ENCODE results near the gene HDHD5.
"Not testable (repeated sequence)": the region's sequence is repeated elsewhere in the genome, so short reads cannot be mapped to it uniquely, and the experiment has no call there.

The HDHD5 gene

DNA sequence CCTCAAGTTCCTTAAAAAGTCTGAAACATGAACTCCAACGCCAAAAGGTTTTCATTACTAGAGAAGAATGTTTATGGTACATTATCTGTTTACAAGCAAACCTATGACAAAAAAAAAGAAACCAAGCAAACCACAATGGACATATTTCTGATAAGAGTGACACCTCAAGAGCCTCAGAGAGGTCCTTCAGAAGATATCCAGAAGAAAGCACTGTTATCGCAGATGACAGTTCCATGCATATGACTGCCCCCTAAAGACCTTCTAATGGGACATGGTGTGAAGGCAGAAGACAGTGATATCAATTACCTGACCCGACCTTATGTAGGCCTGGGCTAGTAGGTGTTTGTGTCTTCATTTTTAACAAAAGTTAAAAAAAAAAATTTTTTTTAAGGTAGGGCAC is 3.1 kb downstream of the HDHD5 start:
- no peak for DNase-seq (ENCODE audit: low read depth in 2 of 2)

DNA sequence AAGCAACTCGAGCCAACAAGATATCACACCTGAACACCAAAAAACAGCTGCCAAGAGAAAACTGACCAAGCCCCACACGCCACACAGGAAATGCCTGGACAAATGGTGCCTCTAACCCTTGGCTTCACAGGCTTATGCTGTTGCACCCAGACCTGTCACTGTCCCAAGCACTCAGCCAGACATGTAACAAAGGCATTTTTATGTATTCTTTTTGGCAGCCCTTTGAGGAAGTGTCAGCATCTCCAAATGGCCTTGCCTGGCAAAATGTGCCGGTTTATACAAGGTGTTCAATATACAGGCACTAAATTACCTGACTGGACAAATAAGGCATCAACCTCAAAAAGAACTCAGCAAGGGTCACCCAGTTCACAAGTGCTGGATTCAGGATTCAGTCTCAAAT is 6.1 kb downstream of the HDHD5 start:
- DNase-seq (ENCODE audit: low read depth in 2 of 2) = no peak

DNA sequence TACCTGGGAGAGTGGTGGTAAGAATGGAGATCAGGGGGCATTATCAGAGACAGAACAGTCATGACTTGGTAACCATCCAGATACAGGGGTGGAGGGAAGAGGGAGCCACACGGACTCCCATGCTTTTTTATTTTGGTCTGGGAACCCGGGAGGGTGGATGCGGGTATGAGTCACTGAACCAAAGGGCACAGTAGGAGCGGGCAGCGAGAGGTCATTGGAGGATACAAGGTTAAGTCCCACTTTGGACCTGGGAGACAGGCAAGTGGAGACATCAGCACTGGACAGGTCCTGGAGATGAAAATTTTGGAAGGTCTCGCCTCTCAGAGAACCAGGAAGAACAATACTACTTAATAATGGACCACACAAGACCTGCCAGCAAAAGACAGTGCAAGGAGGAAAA is 6.7 kb downstream of the HDHD5 start:
- no peak for DNase-seq (ENCODE audit: low read depth in 2 of 2)

DNA sequence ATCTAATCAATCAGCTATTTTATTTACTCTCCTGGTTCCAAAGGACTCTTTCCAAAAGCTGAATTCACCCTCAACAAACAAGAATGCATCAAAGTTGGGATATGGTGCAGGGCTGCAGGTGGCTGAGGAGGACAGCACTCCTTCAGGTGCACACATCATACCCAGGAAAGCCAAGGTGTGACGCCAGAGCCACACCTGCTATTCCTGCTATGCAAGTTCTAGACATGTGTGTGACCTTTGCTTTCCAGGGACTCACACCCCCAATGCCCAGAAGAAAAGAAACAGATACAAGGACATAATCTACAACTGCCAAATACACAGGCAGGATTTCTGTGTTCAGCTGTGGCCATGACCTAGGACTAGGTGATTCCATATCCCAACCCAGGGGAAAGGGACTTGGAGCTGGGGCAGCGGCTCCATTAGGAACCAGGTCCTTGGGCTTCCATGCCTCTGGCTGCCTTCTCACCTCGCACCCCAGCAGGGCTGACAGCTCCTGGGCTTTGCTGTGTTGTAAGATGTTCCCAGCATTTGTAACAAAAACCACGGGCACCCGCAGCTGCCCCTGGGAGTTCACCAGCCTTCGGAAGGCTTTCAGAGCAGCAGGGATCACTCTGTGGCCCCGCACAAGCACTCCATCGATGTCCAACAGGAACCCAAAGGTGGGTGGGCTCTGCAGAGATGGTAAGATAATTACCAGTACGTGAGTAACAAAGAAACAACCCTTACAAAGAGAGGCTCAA is 9.8 kb downstream of the HDHD5 start:
- DNase-seq (ENCODE audit: low read depth in 2 of 2) = no peak

DNA sequence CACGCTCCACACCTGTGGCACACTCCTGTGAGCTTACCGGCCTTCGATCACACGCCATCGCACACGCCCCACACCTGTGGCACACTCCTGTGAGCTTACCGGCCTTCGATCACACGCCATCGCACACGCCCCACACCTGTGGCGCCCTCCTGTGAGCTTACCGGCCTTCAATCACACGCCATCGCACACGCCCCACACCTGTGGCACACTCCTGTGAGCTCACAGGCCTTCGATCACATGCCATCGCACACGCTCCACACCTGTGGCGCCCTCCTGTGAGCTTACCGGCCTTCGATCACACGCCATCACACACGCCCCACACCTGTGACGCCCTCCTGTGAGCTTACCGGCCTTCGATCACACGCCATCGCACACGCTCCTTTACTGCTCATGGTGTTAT is 11.6 kb downstream of the HDHD5 start:
- DNase-seq (ENCODE audit: low read depth in 2 of 2) = not testable (repeated sequence)

DNA sequence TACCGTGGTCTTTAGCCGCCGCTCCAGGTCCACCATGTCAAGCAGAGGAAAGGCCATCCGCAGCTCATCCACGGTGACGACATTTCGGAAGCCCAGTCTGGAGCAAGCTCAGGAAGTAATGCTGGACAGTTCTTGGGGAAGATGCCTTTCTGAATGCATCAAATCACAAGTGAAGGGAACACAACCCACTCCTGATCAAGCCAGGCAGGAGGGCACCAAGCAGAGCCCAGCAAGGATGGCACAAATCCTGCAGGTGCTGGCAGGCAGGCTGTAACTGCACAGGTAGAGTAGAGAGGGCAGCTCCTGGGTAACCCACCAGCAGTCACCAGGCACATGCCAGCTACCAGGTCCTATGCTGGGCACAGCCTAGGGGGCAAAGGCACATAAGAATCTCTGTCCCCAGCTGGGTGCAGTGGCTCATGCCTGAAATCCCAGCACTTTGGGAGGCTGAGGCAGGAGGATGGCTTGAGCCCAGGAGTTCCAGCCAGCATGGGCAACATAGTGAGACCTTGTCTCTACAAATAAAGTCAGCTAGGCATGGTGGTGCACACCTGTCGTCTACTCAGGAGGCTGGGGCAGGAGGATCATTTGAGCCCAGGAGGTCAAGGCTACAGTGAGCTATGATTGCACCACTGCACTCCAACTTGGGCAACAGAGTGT is 13.9 kb downstream of the HDHD5 start:
- no peak for DNase-seq (ENCODE audit: low read depth in 2 of 2)

DNA sequence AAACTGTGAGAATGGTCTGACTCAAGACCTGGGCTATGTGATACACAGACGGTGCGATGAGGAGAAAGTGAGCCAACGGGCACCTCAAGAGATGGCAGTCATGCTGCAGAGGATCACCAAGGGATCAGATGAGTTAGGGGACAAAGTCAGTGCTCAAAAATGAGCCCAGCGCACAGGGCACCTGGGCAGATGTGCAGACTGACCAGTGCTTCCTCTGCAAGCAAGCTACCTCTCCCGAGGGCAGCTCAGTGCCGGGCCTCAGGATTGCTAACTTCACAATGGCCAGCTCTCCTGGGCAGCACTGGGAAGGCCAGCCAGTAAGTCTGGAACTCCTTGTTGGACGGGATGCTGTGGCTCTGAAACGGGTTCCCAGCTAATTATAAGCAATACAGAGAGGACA is 15.3 kb downstream of the HDHD5 start:
- DNase-seq (ENCODE audit: low read depth in 2 of 2) = no peak

DNA sequence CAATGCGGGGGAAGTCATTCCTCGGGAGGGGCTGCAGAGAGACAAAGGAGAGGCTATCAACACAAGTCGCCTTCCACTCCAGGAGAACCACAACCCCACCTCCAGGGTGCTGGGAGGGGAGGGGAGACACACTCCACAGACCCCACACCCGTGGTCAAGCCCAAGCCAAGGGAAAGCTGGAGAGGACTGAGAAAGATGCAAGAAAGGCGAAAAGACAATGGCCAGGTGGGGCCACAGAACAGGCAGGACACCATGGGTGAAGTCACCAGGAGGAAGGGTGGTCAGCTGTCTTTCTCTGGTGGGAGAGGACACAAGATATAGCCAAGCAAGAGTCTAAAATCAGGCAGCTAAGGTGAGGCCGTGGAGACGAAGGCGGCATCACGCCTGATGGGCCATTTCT is 16.0 kb downstream of the HDHD5 start:
- DNase-seq (ENCODE audit: low read depth in 2 of 2) = no peak

DNA sequence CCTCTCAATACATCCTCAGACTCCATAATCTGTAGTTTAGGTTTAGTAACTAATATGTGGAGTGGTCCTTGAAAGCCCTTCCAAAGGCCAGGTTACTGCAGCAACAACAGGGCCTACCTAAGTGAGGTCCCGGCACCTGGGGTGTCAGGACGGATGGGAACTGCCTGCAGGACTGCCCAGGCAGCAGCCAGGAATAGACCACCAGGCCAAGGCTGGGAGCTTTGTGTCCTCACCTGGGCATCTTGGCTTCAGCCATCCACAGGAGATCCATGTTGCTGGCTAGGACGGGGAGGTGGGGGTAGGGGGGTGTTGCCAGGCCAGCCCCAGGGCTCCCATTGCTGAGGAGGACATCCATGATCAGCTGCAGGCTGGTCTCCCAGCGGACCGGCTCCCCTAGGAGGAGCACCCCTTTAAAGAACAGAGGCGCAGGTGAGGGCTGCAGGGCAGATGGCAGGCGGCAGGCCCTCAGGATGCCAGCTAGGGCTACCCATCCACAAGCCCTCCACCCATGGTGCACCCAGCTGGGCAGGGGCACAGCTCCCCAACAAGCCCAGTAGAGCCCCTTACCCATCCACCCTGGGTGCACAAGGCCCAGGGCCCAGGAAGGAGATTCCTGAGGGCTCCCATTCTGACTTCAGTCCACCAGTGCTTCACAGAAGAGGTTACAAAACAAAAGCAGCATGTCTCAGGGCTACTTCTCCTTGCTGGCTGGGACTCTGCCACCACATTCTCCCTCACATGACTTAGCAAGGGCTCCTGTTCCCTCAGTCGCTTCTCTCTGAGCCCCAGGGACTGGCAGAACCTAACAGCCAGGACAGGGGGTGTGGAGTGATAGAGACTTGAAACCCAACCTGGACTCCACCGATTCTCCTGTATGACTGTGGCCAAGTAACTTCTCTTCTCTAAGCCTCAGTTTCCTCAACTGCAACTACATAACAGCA is 18.0 kb downstream of the HDHD5 start:
- no peak for DNase-seq (ENCODE audit: low read depth in 2 of 2)

DNA sequence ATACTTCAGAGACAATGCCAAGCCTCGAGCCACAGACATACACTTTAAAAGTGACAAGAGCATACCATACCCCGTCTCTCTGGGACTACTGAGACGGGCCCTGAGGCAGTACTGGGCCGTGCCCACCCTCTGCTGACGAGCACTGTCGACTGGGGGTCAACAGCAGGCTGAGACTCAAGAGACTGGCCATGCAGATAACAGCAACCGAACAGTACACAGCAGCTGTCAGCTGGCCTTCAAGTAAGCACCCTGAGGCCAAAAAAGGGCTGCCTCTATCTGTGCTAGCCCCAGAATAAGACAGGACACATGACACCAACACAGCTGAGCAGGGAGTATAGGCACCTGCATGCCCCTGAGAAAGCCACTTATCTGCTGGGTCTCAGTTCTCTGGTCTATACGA is 19.1 kb downstream of the HDHD5 start:
- DNase-seq (ENCODE audit: low read depth in 2 of 2) = no peak

DNA sequence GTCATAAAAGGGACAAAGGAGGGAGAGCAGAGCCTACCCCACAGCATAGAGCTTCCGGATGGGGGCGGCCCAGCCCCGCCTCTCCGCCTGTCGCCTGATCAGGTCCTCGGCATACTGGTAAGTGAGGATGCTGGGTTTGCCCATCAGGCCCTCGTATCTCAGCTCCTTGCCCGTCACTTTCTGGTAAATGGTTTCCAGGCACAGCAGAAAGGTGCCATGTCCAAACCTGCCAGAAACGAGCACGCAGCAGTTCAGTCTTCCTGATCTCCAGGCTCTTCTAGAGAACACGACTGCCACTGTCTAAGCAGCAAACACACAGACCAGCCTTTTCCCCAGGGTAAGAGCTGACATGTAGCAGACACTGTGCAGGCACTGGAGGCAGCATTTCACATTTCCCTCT is 20.6 kb downstream of the HDHD5 start:
- no peak for DNase-seq (ENCODE audit: low read depth in 2 of 2)

DNA sequence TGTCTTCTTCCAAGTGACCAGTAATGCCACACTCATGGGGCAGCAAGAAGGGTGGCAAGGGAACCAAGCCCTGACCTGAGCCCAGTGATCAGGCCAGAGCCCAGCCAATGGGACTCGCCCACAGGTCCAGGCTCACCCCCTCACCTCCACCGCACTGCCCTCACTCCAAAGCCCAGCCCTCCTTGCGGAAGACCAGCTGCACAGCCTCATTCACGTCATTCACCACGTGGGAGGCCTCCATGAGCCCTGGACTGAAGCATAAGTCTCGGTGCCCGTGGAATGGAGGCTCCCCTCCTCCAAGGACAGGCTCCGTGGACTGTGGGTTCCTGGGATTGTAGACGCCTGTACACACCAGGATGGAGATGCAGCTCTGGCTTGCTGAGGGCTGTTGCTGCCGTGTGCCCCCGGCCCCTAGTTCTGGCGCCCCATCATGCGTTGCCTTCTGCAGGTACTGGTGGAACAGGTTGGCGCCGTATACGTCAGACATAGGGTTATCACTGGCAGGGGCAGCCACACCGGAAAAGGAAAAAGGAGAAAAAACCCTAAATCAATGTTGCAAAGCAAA is 21.1 kb downstream of the HDHD5 start:
- DNase-seq (ENCODE audit: low read depth in 2 of 2) = no peak

DNA sequence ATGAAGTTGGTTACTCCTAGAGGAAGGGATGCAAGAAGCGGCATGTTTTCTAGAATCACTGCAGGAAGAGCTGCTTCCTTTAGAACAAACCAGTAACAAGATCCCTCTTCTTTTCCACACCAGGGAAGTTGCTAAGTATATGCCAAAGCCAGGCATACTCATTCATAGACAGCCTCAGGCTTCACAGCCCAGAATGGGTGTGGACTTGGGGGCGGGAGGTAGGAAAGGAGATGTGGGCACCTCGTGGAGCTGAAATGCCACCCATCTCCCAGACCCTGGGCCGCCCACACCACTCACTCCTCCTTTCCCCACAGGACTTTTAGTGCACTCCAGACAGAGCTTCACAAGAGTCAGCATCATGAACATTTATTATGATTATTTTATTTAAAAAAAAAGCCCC is 21.9 kb downstream of the HDHD5 start:
- DNase-seq (ENCODE audit: low read depth in 2 of 2) = no peak

DNA sequence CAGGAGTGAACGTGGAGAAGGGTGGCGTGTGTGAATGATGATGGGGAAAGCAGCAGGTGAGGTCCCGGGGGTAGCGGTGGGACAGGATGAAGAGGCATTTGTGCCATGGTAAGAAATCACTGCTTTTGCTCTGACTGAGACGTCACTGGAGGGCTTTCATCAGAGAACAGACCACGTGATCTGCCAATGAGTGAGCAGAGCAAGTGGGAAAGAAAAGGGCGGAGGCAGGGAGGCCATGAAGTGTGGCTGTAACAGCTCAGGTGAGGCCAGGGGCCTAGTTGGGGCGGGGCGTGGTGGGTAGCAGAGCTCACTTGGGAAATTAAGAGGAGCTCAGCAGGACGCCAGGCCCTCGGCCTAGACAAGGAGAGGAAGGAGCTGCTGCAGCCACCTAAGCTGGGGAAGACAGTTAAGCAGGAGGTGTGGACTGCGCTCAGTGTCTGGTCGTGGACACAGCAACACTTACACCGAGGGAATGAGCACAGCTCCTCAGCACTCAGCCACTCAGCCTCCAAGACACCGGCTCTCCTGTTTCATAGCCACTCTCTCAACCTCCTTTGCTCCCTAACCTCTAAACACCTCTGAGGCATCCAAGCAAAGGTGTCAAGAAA is 23.8 kb downstream of the HDHD5 start:
- no peak for DNase-seq (ENCODE audit: low read depth in 2 of 2)

DNA sequence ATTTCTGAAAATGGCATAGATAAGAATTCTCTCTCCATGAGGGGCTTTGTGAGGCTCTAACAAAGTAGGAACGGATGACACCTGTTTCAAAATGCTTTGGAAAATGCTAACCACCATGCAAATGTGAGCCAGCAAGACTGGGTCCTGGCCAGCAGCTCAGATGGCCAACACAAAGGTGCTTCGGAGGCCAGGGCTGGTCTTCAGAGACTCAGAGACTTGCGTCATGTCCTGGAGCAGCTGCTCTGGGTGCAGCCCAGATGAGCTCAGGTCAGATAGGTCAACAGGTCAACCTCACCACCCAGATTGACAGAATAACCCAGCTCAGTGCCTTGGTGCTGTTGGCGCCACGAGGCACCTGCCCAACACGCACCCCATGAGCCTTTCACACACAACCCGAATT is 25.9 kb downstream of the HDHD5 start:
- no peak for DNase-seq (ENCODE audit: low read depth in 2 of 2)

DNA sequence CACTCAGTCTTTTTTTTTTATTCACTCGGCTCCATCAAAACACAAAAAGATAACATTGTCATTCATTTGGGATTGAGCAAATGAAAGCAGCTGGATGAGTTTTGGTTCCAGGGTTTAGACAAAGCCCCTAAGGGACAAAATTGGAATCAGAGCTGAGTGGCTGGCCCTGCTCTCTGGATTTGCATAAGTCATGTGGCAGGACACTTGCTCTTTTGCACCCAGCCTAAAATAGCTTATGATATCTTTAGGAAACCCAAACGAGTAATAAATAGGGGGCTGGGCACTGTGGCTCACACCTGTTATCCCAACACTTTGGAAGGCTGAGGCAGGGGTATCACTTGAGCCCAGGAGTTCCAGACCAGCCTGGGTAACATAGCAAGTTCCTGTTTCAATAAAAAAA is 27.0 kb downstream of the HDHD5 start:
- DNase-seq (ENCODE audit: low read depth in 2 of 2) = no peak

DNA sequence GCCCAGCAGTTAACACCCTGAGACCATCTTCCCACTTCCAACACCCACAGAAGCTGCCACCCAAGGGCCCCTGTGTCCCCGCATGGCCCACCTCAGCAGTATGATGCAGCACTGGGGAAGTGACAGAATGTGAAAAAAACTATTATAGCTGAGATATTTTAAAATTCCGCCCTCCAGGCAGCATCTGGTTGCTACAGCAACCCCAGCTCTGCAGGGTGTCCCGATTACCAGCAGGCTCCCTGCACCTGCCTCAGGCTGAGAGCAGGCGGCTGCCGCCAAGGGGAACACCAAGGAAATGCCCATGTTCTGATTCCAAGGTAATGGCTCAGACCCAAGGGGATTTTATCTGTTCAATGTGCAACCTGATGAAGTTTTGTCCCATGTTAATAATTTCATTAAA is 27.4 kb downstream of the HDHD5 start:
- DNase-seq (ENCODE audit: low read depth in 2 of 2) = no peak

DNA sequence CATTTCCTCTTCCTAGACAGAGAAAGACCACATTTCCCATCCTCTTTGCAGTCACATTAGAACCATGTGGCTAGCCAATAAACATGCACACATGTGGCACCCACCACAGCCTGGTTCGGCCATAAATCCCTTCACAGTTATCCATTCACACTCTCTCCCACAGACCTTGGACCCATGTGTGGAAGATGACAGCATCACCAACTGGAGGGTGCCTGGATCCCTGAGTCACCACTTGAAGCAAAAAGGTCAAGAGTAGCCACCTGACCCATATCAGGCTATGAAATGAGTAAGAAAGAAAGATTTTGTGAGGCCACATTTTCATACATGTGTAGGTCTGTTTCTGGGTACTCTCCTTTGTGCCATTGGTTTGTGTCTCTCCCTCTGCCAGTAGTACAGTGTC is 28.9 kb downstream of the HDHD5 start:
- no peak for DNase-seq (ENCODE audit: low read depth in 2 of 2)

DNA sequence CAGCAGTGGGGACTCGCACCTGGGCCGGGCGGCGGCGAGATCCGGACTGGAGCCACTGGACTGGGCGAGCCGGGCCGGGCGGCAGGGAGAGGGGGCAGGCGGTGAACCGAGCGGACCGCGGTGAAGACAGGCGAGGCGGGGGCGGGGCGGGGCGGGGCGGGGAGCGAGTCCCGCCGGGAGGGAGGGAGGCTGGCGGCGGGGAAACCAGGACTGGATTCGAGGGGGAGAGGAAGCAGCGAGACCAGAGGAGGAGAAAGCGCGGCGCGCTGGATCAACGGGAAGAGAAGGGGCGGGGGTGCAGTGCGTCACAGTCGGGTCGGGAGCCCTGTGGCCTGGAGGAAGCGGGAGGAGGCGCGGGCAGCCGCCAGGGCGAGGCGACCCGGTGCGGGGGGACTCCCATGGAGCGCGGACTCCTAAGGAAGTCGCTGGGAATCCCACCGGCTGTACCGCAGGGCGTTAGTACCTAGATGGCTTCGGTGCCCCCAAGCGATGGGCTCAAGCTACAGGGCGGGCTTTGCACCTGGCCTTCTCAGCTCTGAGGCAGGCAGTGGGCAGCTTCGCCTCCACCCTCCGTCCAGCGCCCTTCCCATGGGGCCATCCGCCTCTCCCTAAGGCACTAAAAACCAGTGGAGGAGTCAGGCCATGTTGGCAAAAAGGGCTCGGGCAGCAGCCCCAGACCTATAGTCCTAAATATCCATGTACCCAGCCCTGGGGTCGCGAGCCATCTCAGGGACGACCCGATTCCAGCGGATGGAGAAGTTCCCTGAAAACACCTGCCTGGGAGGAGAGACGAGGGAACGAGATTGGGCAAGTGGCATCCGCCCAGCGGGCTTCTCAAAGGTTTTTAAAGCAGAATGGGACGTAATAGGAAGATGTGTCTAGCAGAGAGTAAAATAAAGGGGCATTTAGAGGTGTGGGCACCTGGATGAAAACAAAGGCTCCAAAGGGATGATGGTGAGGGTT is 37.6 kb downstream of the HDHD5 start, which contains the start of gene TMEM121B:
TSS of gene TMEM121B (minus strand) at position 128 of the 963 bp plus-strand sequence. CDS start 233 bp downstream, outside the sequence.
- peak in 1 of 2 experiments; percentile 8 for DNase-seq (ENCODE audit: low read depth in 2 of 2)

DNA sequence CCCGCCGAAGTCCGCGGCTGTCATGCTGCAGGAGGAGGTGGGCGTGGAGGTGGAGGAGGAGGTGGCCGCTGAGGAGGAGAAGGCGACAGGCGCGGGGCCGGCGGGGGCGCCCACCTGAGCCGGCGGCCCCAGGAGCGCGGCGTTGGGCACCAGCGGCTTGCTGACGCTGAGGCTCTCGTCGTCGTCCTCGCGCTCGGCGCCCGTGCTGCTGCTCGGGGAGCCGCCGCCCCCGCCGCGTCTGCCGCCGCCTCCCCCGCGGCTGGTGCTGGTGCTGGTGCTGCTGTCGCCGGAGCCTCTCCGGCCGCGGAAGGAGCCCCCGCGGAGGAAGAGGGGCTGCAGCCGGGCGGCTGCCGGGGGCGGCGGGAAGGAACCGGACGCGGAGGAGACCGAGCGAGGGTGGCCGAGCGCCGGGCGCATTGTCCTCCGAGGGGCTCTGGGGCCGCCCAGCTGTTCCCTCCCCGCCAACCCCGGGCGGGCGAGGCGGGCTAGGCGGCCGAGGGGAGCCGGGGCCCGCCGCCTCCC is 38.3 kb downstream of the HDHD5 start:
- no peak for DNase-seq (ENCODE audit: low read depth in 2 of 2)

Data from fibroblast of skin of left biceps (primary cell).